ENCODE results near the gene IL1RAP.
"Not testable (repeated sequence)": the region's sequence is repeated elsewhere in the genome, so short reads cannot be mapped to it uniquely, and the experiment has no call there.

IL1RAP gene

GRCh38 chr3:190506271-190506670 is 7.6 kb upstream of the IL1RAP start:
- DNase-seq (ENCODE audit: low spot score), result no peak

DNA sequence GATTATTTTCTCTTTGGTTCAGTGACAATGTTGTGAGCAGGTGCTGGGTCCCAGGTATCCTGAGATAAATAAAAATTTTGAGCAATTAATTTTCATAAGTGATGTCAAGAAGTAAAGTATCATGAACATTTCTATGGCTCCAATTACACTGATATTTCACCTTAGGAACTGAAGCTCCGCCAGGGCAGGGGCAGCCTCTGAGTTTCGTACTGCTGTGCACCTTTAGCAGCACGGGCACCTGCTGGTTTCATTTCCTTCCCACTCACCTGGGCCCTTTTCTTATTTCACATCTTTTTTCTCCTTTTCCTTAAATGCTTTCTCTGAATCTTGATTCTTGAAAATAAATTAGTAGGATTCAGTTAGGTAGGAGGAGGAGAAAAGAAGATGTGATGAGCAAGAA is 1.2 kb upstream of the IL1RAP start:
- DNase-seq (ENCODE audit: low spot score), result no peak

DNA sequence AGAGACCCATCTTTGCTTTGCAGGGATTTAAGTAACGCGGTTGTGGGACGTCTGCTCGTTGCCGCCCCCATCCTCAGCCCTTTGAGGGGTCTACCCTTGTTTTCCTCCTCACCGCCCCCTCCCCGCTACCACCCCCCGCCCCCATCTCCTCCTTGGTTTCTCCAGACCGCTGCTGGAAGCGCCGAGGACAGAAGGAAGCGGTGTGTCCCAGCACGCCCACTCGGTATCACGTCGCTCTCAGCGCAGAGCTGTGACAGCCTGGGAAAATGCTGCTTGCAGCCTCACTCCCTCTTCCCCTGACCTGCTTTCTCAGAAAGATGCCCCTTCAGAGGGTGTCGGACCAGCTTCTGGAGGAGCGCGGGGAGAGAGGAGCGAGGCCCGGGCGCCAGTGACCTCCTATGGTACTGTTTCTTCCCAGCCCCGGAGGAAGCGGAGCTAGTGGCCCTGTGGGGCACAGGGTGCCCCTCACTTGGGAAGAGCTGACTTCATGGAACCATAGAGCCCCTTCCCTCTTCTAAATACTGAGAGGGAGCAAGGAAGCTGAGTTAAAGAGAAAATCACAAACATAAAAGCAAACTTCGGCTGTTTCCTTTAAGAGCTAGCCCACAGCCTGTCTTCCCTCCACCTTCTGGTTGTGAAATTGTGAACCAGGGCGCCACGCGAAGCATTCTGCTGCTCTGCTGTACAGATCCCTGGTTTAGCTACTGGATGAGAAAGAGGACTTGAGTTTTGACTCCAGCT is 698 bp downstream of the IL1RAP start:
- DNase-seq (ENCODE audit: low spot score), result peak; percentile 41

- DNase-seq (ENCODE audit: low spot score), result peak; percentile 19
Measured at GRCh38 chr3:190516416-190516815, 2.5 kb downstream of the IL1RAP start.

- DNase-seq (ENCODE audit: low spot score), result peak; percentile 42
Measured at GRCh38 chr3:190517687-190518086, 3.8 kb downstream of the IL1RAP start.

DNA sequence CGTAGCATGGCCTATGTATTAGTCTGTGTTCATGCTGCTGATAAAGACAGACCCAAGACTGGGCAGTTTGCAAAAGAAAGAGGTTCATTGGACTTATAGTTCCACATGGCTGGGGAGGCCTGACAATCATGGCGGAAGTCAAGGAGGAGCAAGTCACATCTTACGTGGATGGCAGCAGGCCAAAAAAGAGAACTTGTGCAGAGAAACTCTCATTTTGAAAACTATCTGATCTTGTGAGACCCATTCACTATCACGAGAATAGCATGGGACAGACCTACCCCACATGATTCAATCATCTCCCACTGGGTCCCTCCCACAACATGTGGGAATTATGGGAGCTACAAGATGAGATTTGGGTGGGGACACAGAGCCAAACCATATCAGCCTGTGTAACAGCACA is 4.6 kb downstream of the IL1RAP start:
- not testable (repeated sequence) for DNase-seq (ENCODE audit: low spot score)

DNA sequence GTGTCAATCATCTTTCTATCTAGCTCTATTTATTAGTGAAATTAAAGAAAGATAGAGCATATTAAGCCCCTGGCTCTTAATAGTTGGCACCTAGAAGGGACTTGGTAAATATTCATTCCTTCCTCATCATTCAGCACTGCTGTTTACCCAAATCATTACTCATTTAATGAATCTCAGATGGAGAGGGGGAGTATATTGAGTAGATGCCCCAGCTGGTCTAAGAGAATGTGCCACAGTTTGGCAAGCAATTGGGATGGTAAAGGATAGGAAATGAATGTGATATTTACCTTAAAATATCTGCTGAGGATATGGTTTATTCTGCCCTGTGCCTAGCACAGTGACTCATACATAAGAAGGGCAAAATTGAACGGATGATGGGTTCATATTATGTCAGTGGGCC is 6.0 kb downstream of the IL1RAP start:
- no peak for DNase-seq (ENCODE audit: low spot score)

DNA sequence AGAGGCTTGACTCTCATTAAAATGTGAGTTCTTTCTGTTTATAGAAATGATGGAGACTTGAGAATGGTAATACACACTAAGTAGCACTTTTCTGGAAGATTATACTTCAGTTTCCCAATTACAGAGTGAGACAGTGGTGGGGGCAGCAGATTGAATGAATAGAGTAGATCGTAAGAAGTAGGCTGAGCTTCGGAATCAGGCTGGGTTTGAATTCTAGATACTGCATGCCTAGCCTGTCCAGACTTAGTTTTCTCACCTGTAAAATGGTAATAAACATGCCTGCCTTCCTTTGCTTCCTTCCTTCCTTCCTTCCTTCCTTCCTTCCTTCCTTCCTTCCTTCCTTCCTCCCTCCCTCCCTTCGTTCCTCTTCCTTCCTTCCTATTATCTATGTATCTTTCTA is 8.1 kb downstream of the IL1RAP start:
- no peak for DNase-seq (ENCODE audit: low spot score)

GRCh38 chr3:190522621-190523222 is 8.8 kb downstream of the IL1RAP start:
- DNase-seq (ENCODE audit: low spot score), result no peak

- DNase-seq (ENCODE audit: low spot score), result no peak
Measured at GRCh38 chr3:190524942-190525341, 11.1 kb downstream of the IL1RAP start.

- no peak for DNase-seq (ENCODE audit: low spot score)
Measured at GRCh38 chr3:190525634-190526033, 11.7 kb downstream of the IL1RAP start.

GRCh38 chr3:190526787-190527762 is 13.2 kb downstream of the IL1RAP start:
- no peak for DNase-seq (ENCODE audit: low spot score)

GRCh38 chr3:190528706-190529105 is 14.8 kb downstream of the IL1RAP start:
- no peak for DNase-seq (ENCODE audit: low spot score)

DNA sequence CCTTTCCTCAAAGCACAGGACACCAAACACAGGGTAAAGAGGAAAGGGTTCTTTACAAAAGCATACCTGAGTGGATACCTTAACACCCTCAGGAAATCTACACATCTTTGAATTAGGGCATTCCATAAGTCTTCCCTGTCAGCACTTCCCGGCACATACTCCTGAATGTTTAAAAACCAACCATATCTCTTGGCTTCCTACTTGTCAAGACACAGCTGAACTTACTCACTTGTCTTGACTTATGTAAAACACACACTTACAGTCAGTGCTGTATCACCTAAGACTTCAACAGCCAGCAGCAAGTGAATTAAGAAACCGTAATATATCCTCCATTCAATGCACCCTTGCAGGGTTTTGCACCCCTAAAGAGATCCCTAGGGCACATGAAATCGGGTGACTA is 17.5 kb downstream of the IL1RAP start:
- no peak for DNase-seq (ENCODE audit: low spot score)

DNA sequence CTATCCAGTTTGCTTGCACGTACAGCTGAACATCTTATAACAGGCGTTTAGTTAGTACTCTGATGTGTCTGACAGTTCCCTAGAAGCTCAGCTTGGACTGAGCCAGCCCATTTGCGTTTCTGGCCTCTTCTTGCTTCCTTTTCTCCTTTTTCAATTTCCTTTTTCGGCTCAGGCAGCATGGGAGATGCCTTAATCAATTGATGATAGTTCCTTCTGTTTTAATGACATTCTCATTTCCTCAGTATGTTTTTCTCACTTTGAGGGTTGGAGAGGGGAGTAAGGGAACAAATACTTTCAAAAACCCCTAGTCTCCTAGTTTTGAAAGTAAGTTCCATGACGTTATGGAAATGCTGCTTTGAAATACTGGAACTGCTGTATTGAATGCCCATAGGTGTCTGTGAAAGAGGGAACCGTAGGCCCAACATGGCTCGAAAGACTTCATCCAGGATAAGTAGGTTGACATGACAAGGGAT is 18.9 kb downstream of the IL1RAP start:
- DNase-seq (ENCODE audit: low spot score), result no peak

DNA sequence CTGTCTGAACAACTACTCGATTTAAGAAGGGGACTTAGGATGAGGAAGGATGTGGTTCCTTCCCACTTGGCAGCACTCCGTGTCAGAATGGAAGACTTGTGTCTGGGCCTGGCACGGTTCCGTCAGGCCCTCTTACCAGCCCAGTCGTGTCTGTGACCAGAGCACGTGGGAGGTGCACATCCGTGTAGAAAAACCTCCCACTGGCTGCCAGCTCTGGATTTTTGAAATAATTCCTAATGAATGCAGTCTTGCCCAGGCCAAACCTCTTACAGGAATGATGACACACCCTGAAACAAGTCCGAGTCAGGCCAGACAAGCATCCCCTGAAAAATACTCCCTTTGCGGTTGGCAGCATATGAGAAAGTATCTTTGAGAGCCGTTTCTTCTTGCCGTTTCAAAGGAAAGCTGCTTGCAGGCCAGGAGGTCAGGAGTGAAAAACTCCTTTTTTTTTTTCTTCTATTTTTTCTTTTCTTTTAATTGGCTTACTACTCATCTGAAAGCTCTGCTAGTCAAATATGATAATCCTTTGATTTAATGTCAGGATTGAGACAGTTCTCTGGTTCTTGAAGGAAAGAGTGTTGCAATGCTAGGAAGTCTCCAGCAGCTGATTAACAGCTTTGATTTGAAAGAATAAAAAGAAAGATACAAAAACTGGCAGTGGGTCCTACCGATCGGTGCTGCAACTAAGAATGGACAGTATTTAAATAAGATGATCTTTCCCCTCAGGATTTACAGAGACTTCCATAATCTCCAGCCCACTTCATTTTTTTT is 19.8 kb downstream of the IL1RAP start:
- DNase-seq (ENCODE audit: low spot score), result peak; percentile 75

DNA sequence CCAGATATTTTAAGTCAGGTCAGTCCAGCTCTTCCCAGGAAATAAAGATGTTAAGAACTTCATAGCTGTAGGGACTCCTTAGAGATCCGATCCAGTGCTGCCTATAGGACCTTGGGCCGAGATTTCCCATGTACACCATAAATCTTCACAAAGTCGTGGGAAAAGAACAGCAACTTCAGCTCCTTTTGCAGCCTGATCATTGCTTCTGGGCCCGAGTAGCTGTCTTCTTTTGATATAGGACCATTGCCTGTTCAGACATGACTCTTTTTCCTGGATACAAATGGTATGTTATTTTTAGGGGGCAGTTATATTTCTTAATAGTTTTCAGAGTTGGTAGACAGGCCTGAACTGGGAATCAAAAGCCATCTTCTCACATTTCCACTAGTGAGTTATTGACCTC is 20.5 kb downstream of the IL1RAP start:
- no peak for DNase-seq (ENCODE audit: low spot score)

DNA sequence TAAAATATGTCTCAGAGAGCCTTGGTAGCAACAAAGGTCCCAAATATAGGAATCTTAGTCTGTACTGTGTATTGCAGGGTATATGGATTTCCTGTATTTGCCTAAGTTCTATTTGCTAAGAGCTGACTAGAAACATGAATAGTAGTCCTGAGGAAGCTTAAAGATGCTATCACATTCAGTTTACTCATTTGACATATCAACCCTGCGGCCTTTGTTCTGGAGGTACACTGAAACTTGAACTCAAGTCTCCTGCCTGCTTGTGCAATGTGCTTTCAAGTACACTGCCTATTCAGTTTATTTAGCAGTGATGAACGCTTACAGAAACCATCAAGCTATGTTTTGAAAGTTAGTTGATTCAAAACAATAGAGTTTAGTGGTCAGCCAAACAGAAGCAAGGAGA is 21.1 kb downstream of the IL1RAP start:
- no peak for DNase-seq (ENCODE audit: low spot score)

GRCh38 chr3:190537146-190537545 is 23.3 kb downstream of the IL1RAP start:
- no peak for DNase-seq (ENCODE audit: low spot score)

DNA sequence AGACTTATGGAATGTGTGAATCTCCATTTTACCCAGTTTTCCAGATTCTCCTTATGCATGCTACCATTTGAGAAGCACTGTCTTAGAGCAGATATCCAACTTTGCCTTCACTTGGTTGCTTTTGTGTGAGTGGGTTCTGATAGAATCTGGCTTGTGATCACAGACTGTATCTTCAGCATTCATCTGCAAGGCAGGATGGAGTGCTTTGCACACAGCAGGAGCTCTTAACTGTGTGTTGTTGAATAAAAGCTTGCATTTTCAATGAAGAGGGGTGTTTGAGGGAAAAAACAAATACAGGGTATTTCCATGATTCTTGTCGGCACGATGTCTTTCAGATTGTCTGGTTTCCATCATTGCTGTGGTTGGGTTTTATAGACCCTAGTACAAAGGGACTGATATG is 24.4 kb downstream of the IL1RAP start:
- DNase-seq (ENCODE audit: low spot score), result no peak

GRCh38 chr3:190539526-190539925 is 25.6 kb downstream of the IL1RAP start:
- DNase-seq (ENCODE audit: low spot score), result no peak

DNA sequence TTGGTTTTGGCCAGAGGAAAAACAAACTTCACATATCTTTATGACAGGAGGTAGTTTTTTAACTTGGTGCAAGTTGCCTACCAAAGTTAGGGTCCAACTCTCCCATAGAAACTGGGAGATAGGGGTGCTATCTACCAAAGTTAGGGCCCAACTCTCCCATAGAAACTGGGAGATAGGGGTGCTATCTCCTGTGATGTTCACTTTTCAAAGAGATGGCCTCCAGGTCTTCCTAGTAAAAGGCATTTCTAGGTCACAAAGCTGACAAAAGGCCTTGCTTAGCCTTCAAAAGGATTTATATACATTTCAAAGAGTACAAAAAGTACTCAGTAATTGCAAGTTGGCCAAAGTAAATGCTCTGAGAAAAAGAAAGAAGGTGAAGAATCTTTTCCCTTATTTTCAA is 27.1 kb downstream of the IL1RAP start:
- no peak for DNase-seq (ENCODE audit: low spot score)

Measured in kidney tubule cell (primary cell).